T-helper 1 cell (primary cell): ENCODE results near the gene CEACAM5.
"Not testable (repeated sequence)": the region's sequence is repeated elsewhere in the genome, so short reads cannot be mapped to it uniquely, and the experiment has no call there.

ENCODE experiments used
- DNase-seq, 5 donors: peaks; one replicate each; pipeline ENCODE4 v3.0.0-alpha.2; 2012 to 2020

Gene CEACAM5

GRCh38 chr19:41740415-41741243 lies 32.2 kb downstream of the CEACAM5 start:
- no peak for DNase-seq

DNA sequence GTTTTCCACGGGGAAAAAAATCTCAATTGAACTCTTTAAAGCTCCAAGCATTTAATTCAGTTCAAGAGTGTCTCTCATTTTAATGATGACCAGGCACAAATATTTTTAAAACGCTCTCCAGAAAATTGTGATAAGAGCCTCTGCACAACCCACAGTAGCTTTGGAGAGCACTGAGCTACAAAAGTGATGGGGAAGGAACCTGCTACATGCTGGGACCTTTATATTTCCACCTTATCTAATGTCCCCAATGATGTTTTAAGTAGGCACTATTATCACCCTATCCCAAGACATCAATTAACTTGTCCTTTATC lies 32.8 kb downstream of the CEACAM5 start:
- DNase-seq = no peak

GRCh38 chr19:41744850-41745249 lies 36.4 kb downstream of the CEACAM5 start:
- DNase-seq = no peak

DNA sequence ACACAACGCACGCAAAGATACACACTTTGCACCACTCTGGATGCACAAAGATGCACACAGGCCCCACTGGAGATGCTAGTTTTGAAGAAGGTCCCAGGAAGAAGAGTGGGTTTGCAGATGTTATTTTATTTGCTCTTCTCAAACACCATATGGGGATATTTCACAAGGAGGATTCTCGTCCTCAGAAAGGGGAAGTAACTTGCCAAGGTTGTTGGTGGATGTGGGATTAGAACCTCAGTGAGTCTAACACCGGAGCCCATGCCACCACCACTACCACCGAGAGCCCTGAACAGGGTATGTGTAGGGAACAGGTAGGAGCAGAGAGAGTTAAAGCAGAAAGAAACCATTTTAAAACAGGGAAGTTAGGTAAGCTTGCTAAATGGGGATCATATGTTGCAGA lies 37.3 kb downstream of the CEACAM5 start:
- DNase-seq = no peak

GRCh38 chr19:41746593-41747227 lies 38.3 kb downstream of the CEACAM5 start:
- DNase-seq = peak in 3 of 5 donors; percentile 9 to 39 (median 29)

DNA sequence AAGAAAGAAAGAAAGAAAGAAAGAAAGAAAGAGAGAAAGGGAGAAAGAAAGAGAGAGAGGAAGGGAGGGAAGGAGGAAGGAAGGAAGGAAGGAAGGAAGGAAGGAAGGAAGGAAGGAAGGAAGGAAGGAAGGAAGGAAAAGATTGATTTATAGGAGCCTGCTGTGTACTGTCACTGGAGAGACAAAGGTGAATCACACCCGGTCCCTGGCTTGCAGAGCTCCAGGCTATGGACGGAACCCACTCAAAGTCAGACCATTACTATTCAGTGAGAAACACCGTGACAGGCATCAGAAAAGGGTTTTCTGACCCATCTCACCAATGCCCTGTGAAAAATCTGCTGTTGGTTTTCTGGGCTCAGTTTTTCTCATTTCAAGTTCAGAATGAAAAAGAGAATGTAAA lies 39.6 kb downstream of the CEACAM5 start:
- no peak for DNase-seq

DNA sequence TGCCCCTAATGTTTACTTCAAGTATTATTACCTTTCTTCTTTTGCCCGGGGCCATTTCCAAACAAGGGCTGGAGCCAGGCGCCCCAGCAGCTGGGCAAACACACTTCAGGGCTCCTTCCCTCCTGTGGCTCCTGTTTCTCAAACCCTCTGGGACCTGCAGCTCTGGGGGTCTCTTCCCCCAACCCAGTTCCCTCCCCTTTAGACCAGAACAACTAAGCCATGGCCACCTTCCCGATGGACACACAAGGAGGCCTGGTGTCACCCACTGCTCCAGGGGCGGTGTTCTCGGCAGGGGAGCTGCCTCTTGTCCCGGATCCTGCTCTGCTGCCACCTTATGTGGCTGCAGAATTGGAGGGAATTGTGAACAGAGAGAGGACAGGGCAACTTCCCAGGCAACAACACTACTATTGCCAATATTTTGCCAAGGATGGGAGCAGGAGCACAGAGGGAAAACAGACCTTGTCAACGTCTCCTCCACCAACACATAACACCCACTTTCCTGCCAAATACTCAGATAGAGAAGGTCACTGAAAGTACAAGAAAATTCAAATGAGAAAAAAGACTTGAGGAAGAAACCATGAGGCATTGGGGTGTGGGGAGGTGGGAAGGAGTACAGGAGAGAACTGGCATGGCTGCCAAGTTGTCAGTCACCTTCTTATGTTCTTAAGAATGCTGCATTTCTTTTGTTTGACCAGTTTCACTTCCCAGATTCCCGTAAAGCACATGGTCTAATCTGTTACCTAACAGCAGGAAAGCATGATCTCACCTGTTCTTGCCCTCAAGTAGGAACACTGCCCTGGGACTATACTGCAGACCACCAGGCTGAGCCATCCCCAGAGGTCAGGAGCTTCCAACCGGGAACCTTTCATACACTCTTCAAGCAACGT lies 42.1 kb downstream of the CEACAM5 start:
- not testable (repeated sequence) for DNase-seq

GRCh38 chr19:41753159-41753558 lies 44.7 kb downstream of the CEACAM5 start:
- DNase-seq = peak; percentile 44 to 69 (median 64)

DNA sequence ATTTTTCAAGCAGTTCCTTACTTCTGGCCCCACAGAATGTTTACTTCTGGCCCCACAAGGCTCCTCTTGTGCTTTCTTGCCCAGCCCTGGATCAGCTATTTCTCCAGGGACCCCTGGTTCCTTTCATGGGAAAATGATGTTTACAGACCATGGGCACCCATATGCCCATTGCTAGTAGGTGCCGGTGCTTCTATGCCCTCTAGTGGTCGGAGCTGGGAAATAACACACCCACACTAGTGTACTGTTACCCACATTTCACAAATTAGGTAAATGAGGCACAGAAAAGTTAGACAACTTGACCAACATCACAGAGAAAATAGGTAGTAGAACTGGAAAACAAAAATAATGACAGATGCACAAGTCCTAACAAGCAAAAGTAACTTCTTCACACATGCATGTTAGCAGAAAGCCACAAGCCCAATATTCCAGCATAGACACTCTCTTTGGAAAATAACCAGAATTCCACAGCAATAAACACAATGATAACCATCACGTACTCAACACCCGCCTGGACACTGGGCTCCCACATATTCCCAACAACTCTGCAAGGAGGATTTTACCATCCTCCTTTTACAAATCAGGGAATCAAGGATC lies 45.6 kb downstream of the CEACAM5 start:
- DNase-seq = peak in 4 of 5 donors; percentile 47 to 67 (median 52)

DNA sequence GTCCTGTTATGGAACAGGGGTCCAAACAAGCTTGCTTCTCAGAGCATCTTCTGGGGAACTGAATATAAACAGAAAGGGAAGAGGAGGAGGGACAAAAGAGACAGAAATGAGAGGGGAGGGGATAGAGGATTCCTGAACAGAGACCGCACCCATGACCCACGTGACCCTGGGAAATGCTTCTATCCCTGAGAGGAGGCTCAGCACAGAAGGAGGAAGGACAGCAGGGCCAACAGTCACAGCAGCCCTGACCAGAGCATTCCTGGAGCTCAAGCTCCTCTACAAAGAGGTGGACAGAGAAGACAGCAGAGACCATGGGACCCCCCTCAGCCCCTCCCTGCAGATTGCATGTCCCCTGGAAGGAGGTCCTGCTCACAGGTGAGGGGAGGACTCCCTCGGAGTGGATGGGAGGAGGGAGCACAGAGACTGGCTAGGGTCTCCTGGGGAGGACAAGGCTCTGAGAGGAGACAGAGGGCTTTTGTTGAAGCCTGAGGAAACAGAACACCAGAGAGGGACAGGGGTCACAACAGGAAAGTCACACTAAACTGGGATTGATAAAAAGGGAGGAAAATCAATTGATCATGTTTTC lies 47.0 kb downstream of the CEACAM5 start, which contains the start of gene CEACAM6:
Gene CEACAM6 (plus strand): TSS at position 203 of the 586 bp plus-strand sequence. CDS start 109 bp downstream, at position 312.
- no peak for DNase-seq

- no peak for DNase-seq
Observed at GRCh38 chr19:41758846-41759245, 50.4 kb downstream of the CEACAM5 start.

GRCh38 chr19:41767115-41767514 lies 58.7 kb downstream of the CEACAM5 start:
- DNase-seq = no peak

- not testable (repeated sequence) for DNase-seq
Observed at GRCh38 chr19:41768105-41768504, 59.7 kb downstream of the CEACAM5 start.

GRCh38 chr19:41769608-41770007 lies 61.2 kb downstream of the CEACAM5 start:
- no peak for DNase-seq

DNA sequence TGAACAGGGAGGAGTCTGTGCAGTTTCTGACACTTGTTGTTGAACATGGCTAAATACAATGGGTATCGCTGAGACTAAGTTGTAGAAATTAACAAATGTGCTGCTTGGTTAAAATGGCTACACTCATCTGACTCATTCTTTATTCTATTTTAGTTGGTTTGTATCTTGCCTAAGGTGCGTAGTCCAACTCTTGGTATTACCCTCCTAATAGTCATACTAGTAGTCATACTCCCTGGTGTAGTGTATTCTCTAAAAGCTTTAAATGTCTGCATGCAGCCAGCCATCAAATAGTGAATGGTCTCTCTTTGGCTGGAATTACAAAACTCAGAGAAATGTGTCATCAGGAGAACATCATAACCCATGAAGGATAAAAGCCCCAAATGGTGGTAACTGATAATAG lies 63.0 kb downstream of the CEACAM5 start:
- DNase-seq = no peak

- peak in 4 of 5 donors; percentile 23 to 58 (median 40) for DNase-seq
Observed at GRCh38 chr19:41774515-41774980, 66.1 kb downstream of the CEACAM5 start.

DNA sequence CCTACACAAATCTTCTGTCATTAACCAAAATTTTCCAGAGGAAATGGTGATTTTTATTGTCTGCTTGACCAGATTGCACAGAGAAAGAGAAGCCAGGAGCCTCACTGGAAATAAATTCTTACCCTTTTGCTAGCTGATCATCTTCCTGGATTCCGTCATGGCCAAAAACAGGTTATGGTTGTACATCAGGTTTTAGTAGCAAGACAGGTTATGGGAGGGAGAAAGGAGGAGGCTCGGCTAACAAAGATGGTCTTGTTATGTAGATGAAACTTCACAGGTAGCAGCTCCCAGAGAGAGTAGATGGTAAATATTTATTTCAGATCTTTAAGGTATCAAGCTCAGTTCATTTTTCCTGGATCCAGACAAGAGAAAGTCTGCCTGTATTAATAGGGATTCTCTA lies 68.3 kb downstream of the CEACAM5 start:
- DNase-seq = no peak
